ENCODE measurements around the gene CDC37L1.
A peak's percentile ranks its signal among the peaks of the same experiment; 100 is the strongest.

CDC37L1 gene

GRCh38 chr9:4741365-4742089 is 62.2 kb downstream of the CDC37L1 start:
- no peak; the same call in 1 of the 2 replicates for TF ChIP-seq CTCF (IDR thresholded peaks at IDR 0.05; ENCODE audit: low read length)
- no peak for TF ChIP-seq EZH2 (IDR thresholded peaks at IDR 0.05; ENCODE audit: borderline replicate concordance, low read length)
- Histone ChIP-seq H2AFZ (ENCODE audit: low read length) (0 out of 2 replicates have a peak overlapping the region, but pooled peaks have one; percentile 7), H3K27ac (ENCODE audit: low read depth, low read length, poor library complexity, severe bottlenecking) (peak overlapping the region; percentile 39)

DNA sequence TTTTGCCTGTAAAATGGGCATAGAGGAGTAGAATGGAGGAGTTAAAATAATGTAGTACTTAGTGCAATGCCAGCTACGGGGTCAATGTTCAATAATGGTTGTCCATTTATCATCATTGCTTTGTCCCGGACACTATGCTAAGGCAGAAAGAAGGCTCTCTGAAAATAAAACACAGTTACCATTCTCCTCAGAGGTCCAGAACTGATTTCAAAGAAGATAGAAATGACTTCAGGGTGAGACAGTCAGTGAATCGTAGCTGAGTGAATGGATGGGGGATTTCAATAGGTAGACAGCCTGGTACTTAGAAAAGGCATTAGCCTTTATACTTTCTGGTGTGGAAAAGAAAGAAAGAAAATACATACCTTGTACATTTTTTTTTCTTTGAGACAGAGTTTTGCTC is 62.9 kb downstream of the CDC37L1 start:
- H2AFZ ChIP-seq (ENCODE audit: low read length), result no peak overlapping the region
- H3K27me3 ChIP-seq (ENCODE audit: insufficient read depth, low read length), result no peaks in the 10 kb centered on the region
- no peak overlapping the region for H3K27ac ChIP-seq (ENCODE audit: low read depth, low read length, poor library complexity, severe bottlenecking)
- H4K20me1 ChIP-seq (ENCODE audit: insufficient read depth, low read length), result no peaks in the 10 kb centered on the region
- H3K9ac ChIP-seq (ENCODE audit: low read length), result peak overlapping the region; percentile 79; the same call in 1 of the 2 replicates
- H3K9me2 ChIP-seq (ENCODE audit: low read depth, low read length), result no peaks in the 10 kb centered on the region
- H3K9me3 ChIP-seq (ENCODE audit: low read length), result no peaks in the 10 kb centered on the region
- peaks cover 11% of the 10 kb centered on the region; the same call in 1 of the 2 replicates for H3K36me3 ChIP-seq (ENCODE audit: insufficient read depth, low read length)
- peaks cover 34% of the 10 kb centered on the region for H3K4me1 ChIP-seq (ENCODE audit: insufficient read depth, low read length, severe bottlenecking)
- no peaks in the 10 kb centered on the region for H3F3A ChIP-seq (ENCODE audit: insufficient read depth, low read length)
- H3K4me2 ChIP-seq (ENCODE audit: low read length), result peak overlapping the region; percentile 79
- no peak for TF ChIP-seq EZH2 (IDR thresholded peaks at IDR 0.05; ENCODE audit: borderline replicate concordance, low read length)
- TF ChIP-seq CTCF (IDR thresholded peaks at IDR 0.05; ENCODE audit: low read length), result no peak
- H3K4me3 ChIP-seq (ENCODE audit: low read depth, low read length, poor library complexity, severe bottlenecking), result peak overlapping the region; percentile 80
- H3K79me2 ChIP-seq (ENCODE audit: insufficient read depth, low read length), result peaks cover 31% of the 10 kb centered on the region

More at GRCh38 chr9:4741365-4742089, 62.2 kb downstream of the CDC37L1 start:
- peak overlapping the region; percentile 79 for H3K4me2 ChIP-seq (ENCODE audit: low read length)
- no peaks in the 10 kb centered on the region for H3K27me3 ChIP-seq (ENCODE audit: insufficient read depth, low read length)
- peak overlapping the region; percentile 79 for H3K9ac ChIP-seq (ENCODE audit: low read length)
- no peaks in the 10 kb centered on the region for H3K9me3 ChIP-seq (ENCODE audit: low read length)
- H3K36me3 ChIP-seq (ENCODE audit: insufficient read depth, low read length), result peaks cover 15% of the 10 kb centered on the region; the same call in 1 of the 2 replicates
- no peaks in the 10 kb centered on the region for H3K9me2 ChIP-seq (ENCODE audit: low read depth, low read length)
- peaks cover 39% of the 10 kb centered on the region for H3K79me2 ChIP-seq (ENCODE audit: insufficient read depth, low read length)
- peak overlapping the region; percentile 80 for H3K4me3 ChIP-seq (ENCODE audit: low read depth, low read length, poor library complexity, severe bottlenecking)
- no peaks in the 10 kb centered on the region for H3F3A ChIP-seq (ENCODE audit: insufficient read depth, low read length)
- no peaks in the 10 kb centered on the region for H4K20me1 ChIP-seq (ENCODE audit: insufficient read depth, low read length)
- H3K4me1 ChIP-seq (ENCODE audit: insufficient read depth, low read length, severe bottlenecking), result peaks cover 35% of the 10 kb centered on the region

- TF ChIP-seq CTCF (IDR thresholded peaks at IDR 0.05; ENCODE audit: low read length), result no peak
- Histone ChIP-seq H3K27ac (ENCODE audit: low read depth, low read length, poor library complexity, severe bottlenecking) (no peak overlapping the region), H3K9me3 (ENCODE audit: low read length) (no peaks in the 10 kb centered on the region), H3K4me1 (ENCODE audit: insufficient read depth, low read length, severe bottlenecking) (peaks cover 23% of the 10 kb centered on the region), H2AFZ (ENCODE audit: low read length) (no peak overlapping the region), H3K9me2 (ENCODE audit: low read depth, low read length) (no peaks in the 10 kb centered on the region), H3K27me3 (ENCODE audit: insufficient read depth, low read length) (no peaks in the 10 kb centered on the region), H3K4me3 (ENCODE audit: low read depth, low read length, poor library complexity, severe bottlenecking) (no peak overlapping the region), H4K20me1 (ENCODE audit: insufficient read depth, low read length) (no peaks in the 10 kb centered on the region), H3K36me3 (ENCODE audit: insufficient read depth, low read length) (peaks cover 4% of the 10 kb centered on the region; the same call in 1 of the 2 replicates), H3K4me2 (ENCODE audit: low read length) (no peak overlapping the region), H3K79me2 (ENCODE audit: insufficient read depth, low read length) (peaks cover 21% of the 10 kb centered on the region), H3F3A (ENCODE audit: insufficient read depth, low read length) (no peaks in the 10 kb centered on the region), H3K9ac (ENCODE audit: low read length) (no peak overlapping the region)
These were observed 63.9 kb downstream of the CDC37L1 start for GRCh38 chr9:4743131-4743875.
